K562 (cell line): ENCODE data around the gene STRN3. TPM values are rescaled to one million over a fixed set of nuclear protein-coding genes. Genes with fewer than 3 reads are reported as not detected.
A peak's percentile ranks its signal among the peaks of the same experiment; 100 is the strongest.

Source experiments
- EP300 ChIP-seq: IDR thresholded peaks from 2 replicates; pipeline ENCODE4 v1.6.1; 2012; ENCODE audit warnings: low read length, improper control_type of control experiment
- GABPB2 ChIP-seq: fragments of 250-450 bp; sonication (Bioruptor Pico); conservative IDR thresholded peaks from 2 replicates; pipeline ENCODE4 v1.5.1; 2021; ENCODE audit warnings: mild to moderate bottlenecking
- GATAD2A ChIP-seq: fragments of 450-650 bp; IDR thresholded peaks from 2 replicates; pipeline ENCODE4 v1.6.1; 2017
- JUN ChIP-seq, 2 experiments: sonication (generic) in 1 of 2; formaldehyde crosslinking in 1 of 2; IDR thresholded peaks; 2 replicates each; pipeline versions ENCODE4 v1.6.1 to v1.8.0; 2012 to 2022; ENCODE audit warnings: borderline replicate concordance in 2 of 2, mild to moderate bottlenecking in 2 of 2, improper control_type of control experiment in 1 of 2, low read depth in 1 of 2, low read length in 1 of 2, missing genetic modification reagents in 1 of 2
- NBN ChIP-seq: fragments of 450-650 bp; IDR thresholded peaks from 2 replicates; pipeline ENCODE4 v1.6.1; 2016; ENCODE audit warnings: low read depth, mild to moderate bottlenecking
- NCOA1 ChIP-seq: fragments of 450-650 bp; IDR thresholded peaks from 2 replicates; pipeline ENCODE4 v1.6.1; 2016; ENCODE audit warnings: low read depth
- NFATC3 ChIP-seq: fragments of 450-650 bp; IDR thresholded peaks from 2 replicates; pipeline ENCODE4 v1.6.1; 2017; ENCODE audit warnings: mild to moderate bottlenecking
- SIN3A ChIP-seq, 2 experiments: fragments of 150-350 bp in 1 of 2; IDR thresholded peaks; 2 replicates each; pipeline ENCODE4 v1.6.1; 2011 to 2016; ENCODE audit warnings: borderline replicate concordance in 2 of 2, low read depth in 2 of 2, low read length in 2 of 2, mild to moderate bottlenecking in 2 of 2, moderate library complexity in 2 of 2; ENCODE audit not compliant: control insufficient read depth in 1 of 2
- ZC3H11A ChIP-seq: IDR thresholded peaks from 2 replicates; pipeline ENCODE4 v1.6.1; 2012; ENCODE audit warnings: low read depth, low read length, improper control_type of control experiment
- ZNF140 ChIP-seq: fragments of 250-450 bp; sonication (Bioruptor Pico); IDR thresholded peaks from 2 replicates; pipeline ENCODE4 v1.8.0; 2021; ENCODE audit warnings: moderate library complexity, mild to moderate bottlenecking, inconsistent platforms
- polyA plus RNA-seq, 8 experiments: library from polyadenylated mRNA; depleted of rRNA in 4 of 8; stranded (reverse) in 5 of 8; unstranded in 3 of 8; fragments of >200 nt; fragmentation: Nextera tagmentation in 2 of 8; fragmentation: Illumina TruSeq in 1 of 8; extraction: Ambion mirVana in 2 of 8; extraction: Trizol in 1 of 8; gene quantifications; 2 replicates each; pipeline versions ENCODE4 v1.2.1 to v1.2.3, GENCODE V29; 2011 to 2014; ENCODE audit warnings: inconsistent platforms in 1 of 8, missing spikeins in 1 of 8
- total RNA-seq, 7 experiments: library from RNA; depleted of rRNA in 6 of 7; stranded (reverse); fragments of >200 nt in 6 of 7; fragmentation: Illumina TruSeq in 2 of 7; extraction: Trizol in 2 of 7; gene quantifications; 2 replicates each; pipeline versions ENCODE4 v1.2.1 to v1.2.3, GENCODE V29; 2011 to 2021; ENCODE audit warnings: low replicate concordance in 1 of 7
- TF ChIP-seq, protein P1 (sequence below), 2 experiments: fragments of 450-650 bp; formaldehyde crosslinking in 1 of 2; IDR thresholded peaks; 2 replicates each; pipeline versions ENCODE4 v1.4.0 to v1.6.1; 2014 to 2020; ENCODE audit warnings: mild to moderate bottlenecking in 2 of 2, borderline replicate concordance in 1 of 2, low read depth in 1 of 2
- TF ChIP-seq, protein P2 (sequence below): sonication (generic); formaldehyde crosslinking; IDR thresholded peaks from 2 replicates; pipeline ENCODE4 v1.8.1; 2023; ENCODE audit warnings: mild to moderate bottlenecking, missing genetic modification reagents
- TF ChIP-seq, protein P3 (sequence below): fragments of 250-450 bp; sonication (Bioruptor Pico); IDR thresholded peaks from 2 replicates; pipeline ENCODE4 v1.5.1; 2021; ENCODE audit warnings: mild to moderate bottlenecking

STRN3 gene
- total and polyA plus RNA-seq, 9 of the 15 experiments (the other 6 are each of a cell fraction or from before 2014, with no cell fraction given), result 5.9 to 29.1 (median 16.0) TPM

DNA sequence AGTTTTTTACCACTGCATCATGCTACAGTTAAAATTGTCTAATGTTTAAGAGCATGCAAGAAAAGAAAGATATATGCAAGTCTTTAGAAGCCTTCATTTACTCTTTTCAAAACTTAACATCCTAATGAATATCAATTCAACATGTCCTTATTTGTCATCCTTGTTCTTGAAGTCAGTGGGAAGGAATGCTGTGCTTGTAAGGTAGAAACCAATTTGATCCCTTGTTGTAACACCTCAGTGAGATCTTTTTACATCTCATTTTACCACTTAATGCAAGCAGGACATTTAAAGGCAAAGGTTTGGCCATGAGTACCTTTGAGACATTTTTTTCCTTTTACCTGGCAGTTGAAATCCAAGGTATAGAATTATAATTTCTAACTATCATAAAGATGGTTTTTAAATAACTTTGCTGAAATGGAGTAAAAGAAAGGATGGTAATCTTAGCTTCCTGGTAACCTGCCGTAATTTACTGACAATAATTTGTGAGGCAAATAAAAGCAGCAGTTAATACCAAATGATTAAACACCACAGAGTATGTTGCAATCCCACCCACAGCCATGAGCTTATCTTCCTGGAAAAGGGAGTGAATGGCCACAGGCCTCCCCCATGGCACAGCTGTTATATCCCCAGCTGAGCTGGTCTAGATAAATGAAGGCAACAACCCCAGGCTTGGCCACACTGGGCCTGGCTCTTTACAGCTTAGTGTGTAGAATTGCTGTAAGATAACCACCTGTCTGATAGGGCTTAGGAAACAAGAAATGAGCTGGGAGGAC lies 33.2 kb upstream of the STRN3 start (continued):
- TF ChIP-seq, protein P1, sequence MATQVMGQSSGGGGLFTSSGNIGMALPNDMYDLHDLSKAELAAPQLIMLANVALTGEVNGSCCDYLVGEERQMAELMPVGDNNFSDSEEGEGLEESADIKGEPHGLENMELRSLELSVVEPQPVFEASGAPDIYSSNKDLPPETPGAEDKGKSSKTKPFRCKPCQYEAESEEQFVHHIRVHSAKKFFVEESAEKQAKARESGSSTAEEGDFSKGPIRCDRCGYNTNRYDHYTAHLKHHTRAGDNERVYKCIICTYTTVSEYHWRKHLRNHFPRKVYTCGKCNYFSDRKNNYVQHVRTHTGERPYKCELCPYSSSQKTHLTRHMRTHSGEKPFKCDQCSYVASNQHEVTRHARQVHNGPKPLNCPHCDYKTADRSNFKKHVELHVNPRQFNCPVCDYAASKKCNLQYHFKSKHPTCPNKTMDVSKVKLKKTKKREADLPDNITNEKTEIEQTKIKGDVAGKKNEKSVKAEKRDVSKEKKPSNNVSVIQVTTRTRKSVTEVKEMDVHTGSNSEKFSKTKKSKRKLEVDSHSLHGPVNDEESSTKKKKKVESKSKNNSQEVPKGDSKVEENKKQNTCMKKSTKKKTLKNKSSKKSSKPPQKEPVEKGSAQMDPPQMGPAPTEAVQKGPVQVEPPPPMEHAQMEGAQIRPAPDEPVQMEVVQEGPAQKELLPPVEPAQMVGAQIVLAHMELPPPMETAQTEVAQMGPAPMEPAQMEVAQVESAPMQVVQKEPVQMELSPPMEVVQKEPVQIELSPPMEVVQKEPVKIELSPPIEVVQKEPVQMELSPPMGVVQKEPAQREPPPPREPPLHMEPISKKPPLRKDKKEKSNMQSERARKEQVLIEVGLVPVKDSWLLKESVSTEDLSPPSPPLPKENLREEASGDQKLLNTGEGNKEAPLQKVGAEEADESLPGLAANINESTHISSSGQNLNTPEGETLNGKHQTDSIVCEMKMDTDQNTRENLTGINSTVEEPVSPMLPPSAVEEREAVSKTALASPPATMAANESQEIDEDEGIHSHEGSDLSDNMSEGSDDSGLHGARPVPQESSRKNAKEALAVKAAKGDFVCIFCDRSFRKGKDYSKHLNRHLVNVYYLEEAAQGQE (IDR thresholded peaks at IDR 0.05; ENCODE audit: borderline replicate concordance), result no peak; the same call in 1 of the 2 replicates
- TF ChIP-seq, protein P1 (CRISPR knock-in tag; IDR thresholded peaks at IDR 0.05; ENCODE audit: low read depth), result no peak
- peak; percentile 60; the same call in 1 of the 2 replicates for TF ChIP-seq JUN (IDR thresholded peaks at IDR 0.05; ENCODE audit: borderline replicate concordance, low read depth, low read length)
- TF ChIP-seq JUN (CRISPR knock-in tag; IDR thresholded peaks at IDR 0.05; ENCODE audit: borderline replicate concordance), result no peak
- TF ChIP-seq NCOA1, result peak; percentile 94
- TF ChIP-seq, protein P2, sequence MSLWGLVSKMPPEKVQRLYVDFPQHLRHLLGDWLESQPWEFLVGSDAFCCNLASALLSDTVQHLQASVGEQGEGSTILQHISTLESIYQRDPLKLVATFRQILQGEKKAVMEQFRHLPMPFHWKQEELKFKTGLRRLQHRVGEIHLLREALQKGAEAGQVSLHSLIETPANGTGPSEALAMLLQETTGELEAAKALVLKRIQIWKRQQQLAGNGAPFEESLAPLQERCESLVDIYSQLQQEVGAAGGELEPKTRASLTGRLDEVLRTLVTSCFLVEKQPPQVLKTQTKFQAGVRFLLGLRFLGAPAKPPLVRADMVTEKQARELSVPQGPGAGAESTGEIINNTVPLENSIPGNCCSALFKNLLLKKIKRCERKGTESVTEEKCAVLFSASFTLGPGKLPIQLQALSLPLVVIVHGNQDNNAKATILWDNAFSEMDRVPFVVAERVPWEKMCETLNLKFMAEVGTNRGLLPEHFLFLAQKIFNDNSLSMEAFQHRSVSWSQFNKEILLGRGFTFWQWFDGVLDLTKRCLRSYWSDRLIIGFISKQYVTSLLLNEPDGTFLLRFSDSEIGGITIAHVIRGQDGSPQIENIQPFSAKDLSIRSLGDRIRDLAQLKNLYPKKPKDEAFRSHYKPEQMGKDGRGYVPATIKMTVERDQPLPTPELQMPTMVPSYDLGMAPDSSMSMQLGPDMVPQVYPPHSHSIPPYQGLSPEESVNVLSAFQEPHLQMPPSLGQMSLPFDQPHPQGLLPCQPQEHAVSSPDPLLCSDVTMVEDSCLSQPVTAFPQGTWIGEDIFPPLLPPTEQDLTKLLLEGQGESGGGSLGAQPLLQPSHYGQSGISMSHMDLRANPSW (CRISPR knock-in tag), result no peak
- TF ChIP-seq NFATC3, result no peak
- TF ChIP-seq ZNF140, result no peak
- no peak for TF ChIP-seq ZC3H11A
- TF ChIP-seq SIN3A (IDR thresholded peaks at IDR 0.05; ENCODE audit: borderline replicate concordance in 2 of 2, control insufficient read depth in 1 of 2, low read depth in 2 of 2, low read length in 2 of 2), result peak; percentile 34 to 85; a peak in 1 of 4 replicates
- TF ChIP-seq EP300, result peak; percentile 99
- TF ChIP-seq GATAD2A, result peak; percentile 81; the same call in 1 of the 2 replicates
- TF ChIP-seq, protein P3, sequence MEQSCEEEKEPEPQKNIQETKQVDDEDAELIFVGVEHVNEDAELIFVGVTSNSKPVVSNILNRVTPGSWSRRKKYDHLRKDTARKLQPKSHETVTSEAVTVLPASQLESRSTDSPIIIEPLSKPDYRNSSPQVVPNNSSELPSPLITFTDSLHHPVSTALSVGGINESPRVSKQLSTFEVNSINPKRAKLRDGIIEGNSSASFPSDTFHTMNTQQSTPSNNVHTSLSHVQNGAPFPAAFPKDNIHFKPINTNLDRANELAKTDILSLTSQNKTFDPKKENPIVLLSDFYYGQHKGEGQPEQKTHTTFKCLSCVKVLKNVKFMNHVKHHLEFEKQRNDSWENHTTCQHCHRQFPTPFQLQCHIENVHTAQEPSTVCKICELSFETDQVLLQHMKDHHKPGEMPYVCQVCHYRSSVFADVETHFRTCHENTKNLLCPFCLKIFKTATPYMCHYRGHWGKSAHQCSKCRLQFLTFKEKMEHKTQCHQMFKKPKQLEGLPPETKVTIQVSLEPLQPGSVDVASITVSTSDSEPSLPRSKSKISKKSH (CRISPR knock-in tag), result no peak
- peak; percentile 95 for TF ChIP-seq NBN
- TF ChIP-seq GABPB2 (CRISPR knock-in tag), result no peak
